Stimulated activated CD4-positive, alpha-beta T cell treated with anti-CD3 and anti-CD28 coated beads, Interleukin-4, amount 100 ng/mL, for 4 hours (primary cell): ENCODE results near the gene DGCR2.
"Not testable (repeated sequence)": the region's sequence is repeated elsewhere in the genome, so short reads cannot be mapped to it uniquely, and the experiment has no call there.

Experiments used
- DNase-seq, 2 experiments: peaks; one replicate each; pipeline ENCODE4 v3.0.0-alpha.2; 2020

The DGCR2 gene, protein sequence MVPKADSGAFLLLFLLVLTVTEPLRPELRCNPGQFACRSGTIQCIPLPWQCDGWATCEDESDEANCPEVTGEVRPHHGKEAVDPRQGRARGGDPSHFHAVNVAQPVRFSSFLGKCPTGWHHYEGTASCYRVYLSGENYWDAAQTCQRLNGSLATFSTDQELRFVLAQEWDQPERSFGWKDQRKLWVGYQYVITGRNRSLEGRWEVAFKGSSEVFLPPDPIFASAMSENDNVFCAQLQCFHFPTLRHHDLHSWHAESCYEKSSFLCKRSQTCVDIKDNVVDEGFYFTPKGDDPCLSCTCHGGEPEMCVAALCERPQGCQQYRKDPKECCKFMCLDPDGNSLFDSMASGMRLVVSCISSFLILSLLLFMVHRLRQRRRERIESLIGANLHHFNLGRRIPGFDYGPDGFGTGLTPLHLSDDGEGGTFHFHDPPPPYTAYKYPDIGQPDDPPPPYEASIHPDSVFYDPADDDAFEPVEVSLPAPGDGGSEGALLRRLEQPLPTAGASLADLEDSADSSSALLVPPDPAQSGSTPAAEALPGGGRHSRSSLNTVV

DNA sequence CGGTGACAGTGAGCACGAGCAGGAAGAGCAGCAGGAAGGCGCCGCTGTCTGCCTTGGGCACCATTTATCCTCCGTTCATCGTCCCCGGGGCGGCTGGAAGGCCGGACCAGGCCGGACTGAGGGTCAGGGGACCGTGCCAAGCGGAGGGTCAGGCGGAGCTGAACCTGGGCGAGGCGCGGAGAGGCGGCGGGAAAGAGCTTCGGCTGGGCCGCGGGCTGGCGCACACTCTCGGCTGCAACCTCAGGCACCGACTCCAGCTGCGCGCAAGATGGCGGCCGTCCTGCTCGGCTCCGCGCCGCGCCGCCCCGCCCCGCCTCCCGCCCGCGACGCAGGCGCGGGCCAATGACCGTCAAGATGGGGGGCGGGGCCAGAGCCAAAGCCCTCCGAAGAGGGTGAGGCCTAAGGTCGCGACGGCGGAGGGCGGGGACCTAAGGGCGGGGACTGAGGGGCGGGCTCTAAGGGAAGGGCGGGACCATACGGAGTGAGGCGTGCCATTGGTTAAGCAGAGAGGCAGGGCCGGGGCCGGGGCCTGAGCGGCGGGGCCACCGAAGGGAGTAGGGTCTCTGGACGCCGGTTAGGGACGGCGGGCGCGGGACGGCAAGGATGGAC lies at the start of gene DGCR2:
Gene DGCR2, minus strand, starts transcription at position 270 of the 609 bp plus-strand sequence. Its CDS starts 206 bp downstream, at position 64.
- DNase-seq, result peak; percentile 94 to 97

DNA sequence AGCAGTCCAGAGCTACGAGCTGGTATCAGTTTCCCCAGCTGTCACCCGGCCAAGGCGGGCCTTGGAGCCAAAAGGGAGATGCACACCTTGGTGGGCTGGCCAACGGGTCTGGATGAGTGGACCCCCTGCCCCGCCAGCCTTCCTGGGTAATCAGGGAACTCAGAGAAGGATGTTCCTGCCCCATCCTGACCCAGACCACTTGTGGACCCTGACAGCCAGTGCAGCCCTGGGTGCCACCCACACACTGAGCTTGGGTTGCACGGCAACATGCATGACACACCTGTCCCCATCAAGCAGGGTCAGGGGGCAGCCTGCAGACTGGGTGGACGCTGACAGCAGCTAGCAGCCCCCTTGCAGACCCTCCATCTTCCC lies 47.7 kb upstream of the DGCR2 start:
- no peak for DNase-seq

- DNase-seq, result no peak
These were observed 47.1 kb upstream of the DGCR2 start for GRCh38 chr22:19169002-19169946.

GRCh38 chr22:19168088-19168890 lies 46.1 kb upstream of the DGCR2 start:
- no peak for DNase-seq

GRCh38 chr22:19167106-19167869 lies 45.1 kb upstream of the DGCR2 start:
- DNase-seq, result no peak

GRCh38 chr22:19166421-19166820 lies 44.2 kb upstream of the DGCR2 start:
- DNase-seq, result no peak

- no peak for DNase-seq
These were observed 42.2 kb upstream of the DGCR2 start for GRCh38 chr22:19164425-19164824.

- DNase-seq, result not testable (repeated sequence)
These were observed 36.4 kb upstream of the DGCR2 start for GRCh38 chr22:19158649-19159048.

GRCh38 chr22:19156109-19156508 lies 33.9 kb upstream of the DGCR2 start:
- not testable (repeated sequence) for DNase-seq

DNA sequence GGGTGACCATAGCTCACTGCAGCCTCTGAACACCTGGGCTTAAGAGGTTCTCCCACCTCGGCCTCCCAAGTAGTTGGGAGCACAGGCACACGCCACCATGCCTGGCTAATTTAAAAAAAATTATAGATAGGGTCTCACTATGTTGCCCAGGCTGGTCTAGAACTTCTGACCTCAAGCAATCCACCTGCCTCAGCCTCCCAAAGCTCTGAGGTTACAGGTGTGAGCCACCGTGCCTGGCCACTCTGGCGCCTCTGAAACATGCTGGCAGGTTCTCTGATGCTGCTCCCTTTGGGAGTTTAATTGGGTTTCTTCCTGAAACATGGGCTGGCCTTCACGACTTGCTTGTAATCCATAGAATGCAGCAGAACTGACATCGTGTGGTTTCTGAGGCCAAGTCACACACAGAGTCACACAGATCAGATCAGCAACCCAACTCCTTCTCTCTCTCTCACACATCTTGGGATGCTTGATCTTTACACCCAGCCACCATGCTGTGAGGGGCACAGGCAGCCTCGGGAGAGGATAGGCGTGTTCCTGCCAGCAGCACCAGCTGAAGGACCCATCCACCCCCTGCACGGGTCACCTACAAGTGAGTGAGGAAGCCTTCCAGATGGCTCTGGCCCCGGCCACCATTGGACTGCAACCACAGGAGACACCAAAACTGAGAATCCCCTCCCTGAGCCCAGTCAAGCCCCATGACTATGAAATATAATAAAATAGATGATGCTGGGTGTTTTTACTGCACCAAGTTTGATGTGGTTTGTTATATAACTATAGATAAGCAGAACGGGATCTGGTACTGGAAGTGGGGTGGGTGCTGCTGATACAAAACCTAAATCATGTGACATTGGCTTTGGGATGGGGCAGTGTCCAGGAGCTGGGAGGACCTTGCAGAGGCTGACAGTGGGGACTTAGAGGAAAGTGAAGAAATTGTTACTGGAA lies 31.0 kb upstream of the DGCR2 start:
- DNase-seq, result no peak

DNA sequence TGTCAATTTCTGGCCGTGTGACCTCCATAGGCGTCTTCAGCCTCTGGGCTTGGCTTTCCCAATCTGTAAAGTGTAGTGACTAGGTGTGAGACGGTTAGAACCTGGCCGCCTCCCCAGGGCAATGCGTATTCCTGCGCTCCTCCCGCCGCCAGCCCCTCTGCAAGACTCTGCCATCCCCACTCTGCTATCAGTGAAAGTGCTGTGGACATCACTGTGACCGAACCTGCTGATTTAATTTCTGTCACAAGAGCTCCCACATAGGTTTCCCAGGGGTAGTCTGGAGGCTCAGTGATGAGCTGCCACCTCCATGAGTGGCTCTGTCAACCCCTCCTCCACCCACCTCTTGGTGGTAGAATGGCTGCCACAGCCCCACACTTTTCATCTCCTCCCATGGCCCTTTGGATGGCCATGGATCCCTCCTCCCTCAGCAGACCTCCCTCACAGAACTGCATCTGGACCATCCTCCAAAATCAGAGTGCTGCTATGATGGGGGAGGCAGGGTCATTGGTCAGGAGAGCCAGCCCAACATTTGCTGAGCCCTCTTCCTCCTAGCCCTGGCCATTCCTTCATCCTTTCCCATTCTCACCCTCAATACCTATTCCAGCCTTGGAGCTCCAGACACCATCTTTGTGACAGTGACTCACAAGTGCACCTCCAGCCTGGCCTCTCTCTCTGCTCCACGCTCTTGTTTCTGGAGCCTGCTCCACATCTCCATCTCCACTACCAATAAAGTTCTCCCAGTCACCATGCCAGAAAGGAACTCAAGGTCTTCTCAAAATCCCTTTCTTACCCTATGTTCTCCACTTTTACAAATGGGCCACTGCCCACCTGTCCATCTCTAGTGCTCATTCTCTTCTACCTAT lies 29.3 kb upstream of the DGCR2 start:
- DNase-seq, result no peak

DNA sequence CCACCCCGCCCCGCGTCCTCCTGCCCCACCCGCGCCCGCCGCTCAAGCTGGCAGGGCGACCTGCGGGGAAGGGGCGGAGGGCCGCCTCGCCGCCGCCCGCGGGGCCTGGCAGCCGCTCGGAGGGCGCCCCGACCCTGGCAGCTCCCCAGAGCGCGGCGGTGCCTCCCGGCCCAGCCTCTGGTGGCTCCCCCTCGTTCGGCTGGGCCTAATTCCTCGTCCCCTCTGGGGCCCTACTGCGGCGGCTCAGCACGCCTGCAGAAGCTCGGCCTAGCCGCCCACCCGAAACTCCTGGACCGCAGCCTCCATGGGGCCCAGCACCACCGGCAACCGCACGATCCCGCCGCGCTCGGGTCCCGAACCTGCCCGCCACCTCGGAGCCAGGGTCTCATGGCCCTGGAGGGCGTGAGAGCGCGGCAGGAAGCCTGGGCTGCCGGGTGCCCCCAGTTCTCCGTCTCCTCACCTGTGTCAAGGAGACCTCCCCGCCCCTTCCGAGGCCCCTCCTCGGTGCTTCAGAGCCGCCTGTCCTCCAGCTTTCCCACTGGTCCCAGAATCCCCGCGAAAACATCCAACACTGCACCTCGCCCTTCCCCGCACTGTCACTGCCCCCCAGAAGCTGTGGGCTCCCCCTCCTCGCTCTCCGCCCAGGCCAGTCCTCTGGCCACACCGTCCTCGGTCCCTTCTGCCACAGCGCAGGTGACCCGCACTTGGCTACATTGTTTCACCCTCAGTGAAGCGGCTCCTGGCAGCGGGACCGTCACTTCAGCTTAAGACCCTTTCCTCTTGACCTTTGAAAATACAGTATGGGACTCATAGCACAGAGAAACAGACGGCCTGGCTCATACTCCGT lies 28.5 kb upstream of the DGCR2 start:
- DNase-seq, result no peak

- DNase-seq, result no peak
These were observed 27.8 kb upstream of the DGCR2 start, which contains the start of gene GSC2 for GRCh38 chr22:19149991-19150390. Gene GSC2 (minus strand): TSS chr22:19150292. CDS start chr22:19150283, 9 bp downstream.

- DNase-seq, result peak in 1 of 2 experiments; percentile 8
These were observed 27.1 kb upstream of the DGCR2 start for GRCh38 chr22:19149047-19149883.

DNA sequence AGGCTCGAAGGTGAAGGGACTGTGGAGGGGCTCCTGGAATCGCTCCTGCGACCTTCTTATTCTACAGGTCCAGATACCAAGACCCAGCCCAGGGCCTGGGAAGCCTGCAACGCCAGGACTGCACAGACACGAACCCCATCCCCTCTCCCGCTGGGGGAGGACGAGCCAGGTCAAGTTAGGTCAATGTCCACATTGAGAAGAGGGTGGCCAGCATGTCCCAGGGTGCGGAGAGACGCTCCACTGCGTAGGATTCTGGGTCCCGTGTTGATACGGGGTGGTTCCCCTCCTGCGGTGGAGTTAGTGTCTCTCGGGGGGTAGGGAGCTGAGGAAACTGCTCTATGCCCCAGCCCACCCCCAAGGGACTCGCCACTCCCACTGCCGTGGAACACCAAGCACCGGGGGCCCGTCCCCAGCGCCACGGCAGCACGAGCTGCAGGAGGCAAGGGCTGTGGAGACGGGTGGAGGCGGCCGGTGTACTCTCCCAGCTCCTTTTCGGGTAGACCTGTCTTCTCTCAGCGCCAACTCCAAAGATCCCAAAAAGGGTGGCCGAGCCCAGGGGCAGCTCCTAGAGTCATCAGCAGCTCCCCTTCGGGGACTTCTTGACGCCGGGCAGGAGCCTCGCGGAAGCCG lies 26.3 kb upstream of the DGCR2 start:
- no peak for DNase-seq

DNA sequence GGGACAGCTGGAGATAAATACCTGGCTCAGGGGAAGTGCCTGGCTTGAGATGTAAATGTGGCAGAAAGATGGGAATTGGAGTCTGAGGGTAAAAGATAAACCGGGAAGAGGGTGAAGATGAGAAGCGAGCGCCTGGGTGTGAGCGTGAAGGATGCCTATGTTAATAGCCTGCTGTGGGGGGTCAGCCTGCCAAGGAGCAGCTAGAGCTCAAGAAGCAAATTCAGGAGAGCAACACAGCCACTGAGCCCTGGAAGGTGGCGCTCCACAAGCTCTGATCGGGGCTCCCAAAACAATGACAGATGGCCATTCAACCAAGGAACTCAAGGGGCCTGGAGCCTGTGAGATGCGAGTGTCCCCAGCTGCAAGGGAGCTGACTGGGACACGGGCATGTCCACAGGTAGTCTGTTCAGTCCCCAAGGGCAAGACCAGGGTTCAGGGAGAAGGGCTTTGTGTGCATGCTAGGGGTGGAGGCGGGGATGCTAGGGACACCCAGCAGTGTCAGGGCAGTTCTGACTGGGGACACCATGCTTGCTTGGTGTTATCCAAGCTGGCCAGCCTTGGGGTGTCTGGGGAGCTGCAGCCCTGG lies 25.1 kb upstream of the DGCR2 start:
- DNase-seq, result no peak
